NCI-H510A treated with DMSO at 0.1 percent for 48 hours (cell line): Measurements from ENCODE around the gene GALNT9.

Experiments used
- DNase-seq: peaks from one replicate; lab custom pipeline; 2025; lab: John Stamatoyannopoulos, UW

The GALNT9 gene

DNA sequence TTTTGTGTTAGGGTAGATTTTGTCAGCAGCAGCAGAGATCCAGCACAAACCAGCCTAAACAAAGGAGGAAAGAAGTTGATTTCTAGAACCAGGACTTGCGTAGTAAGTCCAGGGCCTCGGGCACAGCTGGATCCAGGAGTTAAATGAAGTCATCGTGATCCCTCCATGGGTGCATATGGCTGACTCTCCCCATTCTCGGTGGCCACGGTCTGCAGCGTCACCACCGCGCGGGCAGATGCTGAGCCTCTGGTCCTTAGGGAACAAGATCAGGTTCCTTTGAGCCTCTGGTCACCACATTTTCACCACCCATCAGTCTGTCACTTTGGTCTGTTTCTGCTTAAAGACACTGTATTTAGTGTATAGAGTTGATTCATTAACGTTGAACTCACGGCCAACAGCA is 14.8 kb upstream of the GALNT9 start:
- DNase-seq, result no peak

DNA sequence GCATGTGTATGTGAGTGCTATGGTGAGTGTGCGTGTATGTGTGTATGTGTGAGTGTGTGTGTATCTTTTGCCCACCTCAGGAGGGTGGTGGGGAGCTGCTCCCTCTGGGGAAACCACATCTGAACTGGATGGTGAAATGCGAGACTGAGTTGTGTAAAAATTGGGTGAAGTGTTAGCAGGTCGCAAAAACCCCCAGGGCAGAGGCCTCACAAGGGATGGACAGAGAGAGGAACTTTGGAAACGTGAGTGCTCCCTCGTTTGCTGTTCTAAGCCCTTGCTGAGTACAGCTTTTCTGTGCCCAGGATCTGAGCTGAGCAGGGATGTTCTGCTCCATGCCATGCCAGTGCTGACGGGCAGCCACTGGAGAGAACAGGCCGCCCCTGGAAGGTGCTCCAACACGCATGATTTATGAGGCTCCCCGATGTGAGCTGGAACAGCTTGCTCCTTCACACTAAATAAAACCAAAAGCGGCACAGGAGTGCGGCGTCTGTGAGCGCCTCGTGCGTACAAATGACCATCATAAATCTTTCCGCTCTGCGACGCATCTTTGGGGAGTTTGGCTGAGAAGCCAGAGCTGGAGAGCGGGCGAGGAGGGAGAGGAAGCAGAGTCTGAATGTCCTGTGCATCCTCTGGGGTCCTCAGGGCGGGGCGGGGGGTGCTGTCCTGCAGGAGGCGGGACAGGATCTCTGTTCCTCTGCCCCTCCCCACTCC is 14.1 kb upstream of the GALNT9 start:
- no peak for DNase-seq

- no peak for DNase-seq
These were observed 13.2 kb upstream of the GALNT9 start for GRCh38 chr12:132342251-132343227.

GRCh38 chr12:132341318-132342050 is 12.1 kb upstream of the GALNT9 start:
- DNase-seq, result no peak

GRCh38 chr12:132340266-132341035 is 11.1 kb upstream of the GALNT9 start:
- no peak for DNase-seq

- DNase-seq, result no peak
These were observed 10.5 kb upstream of the GALNT9 start for GRCh38 chr12:132339856-132340255.

- no peak for DNase-seq
These were observed 9.4 kb upstream of the GALNT9 start for GRCh38 chr12:132338781-132339180.

GRCh38 chr12:132338311-132338710 is 8.9 kb upstream of the GALNT9 start:
- no peak for DNase-seq

DNA sequence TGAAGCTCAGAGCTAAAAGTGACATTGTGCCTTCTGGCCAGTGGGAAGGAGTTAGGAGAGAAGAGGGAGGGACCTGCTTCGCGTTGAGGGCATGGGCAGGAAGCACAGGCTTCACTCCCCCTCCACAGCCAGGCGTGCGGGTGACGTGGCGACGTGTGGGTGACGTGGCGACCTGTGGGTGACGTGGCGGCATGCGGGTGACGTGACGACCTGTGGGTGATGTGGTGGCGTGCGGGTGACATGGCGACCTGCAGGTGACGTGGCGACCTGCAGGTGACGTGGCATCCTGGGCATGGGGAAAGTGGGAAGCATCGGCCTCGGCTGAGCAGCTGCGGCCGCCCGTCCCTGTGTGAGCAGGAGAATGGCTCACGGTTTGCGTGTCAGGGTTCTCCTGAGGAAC is 8.2 kb upstream of the GALNT9 start:
- no peak for DNase-seq

GRCh38 chr12:132336451-132337413 is 7.3 kb upstream of the GALNT9 start:
- no peak for DNase-seq

DNA sequence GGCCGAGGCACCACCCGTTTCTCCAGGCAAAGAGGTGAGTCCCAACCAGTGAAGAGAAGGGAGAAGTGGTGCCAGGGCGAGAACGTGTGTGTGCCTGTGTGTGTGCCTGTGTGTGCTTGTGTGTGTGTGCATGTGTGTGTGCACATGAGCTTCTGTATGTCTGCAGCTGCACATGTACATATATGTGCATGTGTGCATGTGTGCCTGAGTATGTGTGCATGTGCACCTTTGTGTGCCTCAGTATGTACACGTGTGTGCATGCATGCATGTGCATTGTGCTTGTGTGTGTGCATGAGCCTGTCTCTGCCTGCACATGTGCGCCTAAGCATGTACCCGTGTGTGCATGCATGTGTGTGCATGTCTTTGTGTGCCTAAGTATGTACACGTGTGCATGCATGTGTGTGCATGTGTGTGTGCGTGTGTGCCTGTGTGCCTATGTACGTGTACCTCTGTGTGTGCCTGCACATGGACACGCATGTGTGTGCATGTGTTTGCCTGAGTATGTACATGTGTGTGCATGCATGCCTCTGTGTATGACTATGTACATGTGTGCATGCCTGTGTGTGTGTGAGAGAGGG is 5.9 kb upstream of the GALNT9 start:
- DNase-seq, result no peak

DNA sequence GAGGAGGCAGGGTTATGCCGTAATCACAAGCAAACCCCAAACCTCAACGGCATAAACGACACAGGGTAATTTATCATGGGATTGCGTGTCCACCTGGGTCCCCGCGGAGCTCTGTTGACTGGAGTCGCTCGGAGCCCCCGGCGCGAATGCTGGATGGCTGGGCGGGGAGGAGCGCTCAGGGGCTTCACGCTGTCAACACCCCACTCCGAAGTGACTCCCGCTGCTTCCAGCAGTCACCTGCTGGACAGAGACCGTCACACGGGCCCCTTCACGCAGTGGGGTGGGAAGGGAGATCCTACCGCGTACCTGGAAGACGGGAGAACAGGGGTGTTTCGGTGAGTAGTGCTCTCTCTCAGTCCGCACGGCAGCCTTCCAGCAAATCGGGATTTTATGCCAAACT is 4.4 kb upstream of the GALNT9 start:
- DNase-seq, result no peak

- no peak for DNase-seq
These were observed 3.9 kb upstream of the GALNT9 start for GRCh38 chr12:132333273-132333672.

DNA sequence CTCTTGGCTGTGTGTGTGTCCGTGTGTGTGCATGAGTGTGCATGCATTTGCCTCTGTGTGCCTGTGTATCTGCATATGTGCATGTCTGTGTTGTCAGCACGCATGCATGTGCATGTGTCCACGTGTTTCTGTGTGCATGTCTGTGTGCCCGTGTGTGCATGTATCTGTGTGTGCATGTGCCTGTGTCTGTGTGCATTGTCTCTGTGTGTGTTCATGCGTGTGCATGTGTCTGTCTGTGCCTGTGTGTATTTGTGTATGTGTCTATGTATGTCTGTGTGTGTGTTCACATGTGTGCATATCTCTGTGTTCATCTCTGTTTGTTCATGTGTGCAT is 1.1 kb upstream of the GALNT9 start:
- DNase-seq, result no peak

DNA sequence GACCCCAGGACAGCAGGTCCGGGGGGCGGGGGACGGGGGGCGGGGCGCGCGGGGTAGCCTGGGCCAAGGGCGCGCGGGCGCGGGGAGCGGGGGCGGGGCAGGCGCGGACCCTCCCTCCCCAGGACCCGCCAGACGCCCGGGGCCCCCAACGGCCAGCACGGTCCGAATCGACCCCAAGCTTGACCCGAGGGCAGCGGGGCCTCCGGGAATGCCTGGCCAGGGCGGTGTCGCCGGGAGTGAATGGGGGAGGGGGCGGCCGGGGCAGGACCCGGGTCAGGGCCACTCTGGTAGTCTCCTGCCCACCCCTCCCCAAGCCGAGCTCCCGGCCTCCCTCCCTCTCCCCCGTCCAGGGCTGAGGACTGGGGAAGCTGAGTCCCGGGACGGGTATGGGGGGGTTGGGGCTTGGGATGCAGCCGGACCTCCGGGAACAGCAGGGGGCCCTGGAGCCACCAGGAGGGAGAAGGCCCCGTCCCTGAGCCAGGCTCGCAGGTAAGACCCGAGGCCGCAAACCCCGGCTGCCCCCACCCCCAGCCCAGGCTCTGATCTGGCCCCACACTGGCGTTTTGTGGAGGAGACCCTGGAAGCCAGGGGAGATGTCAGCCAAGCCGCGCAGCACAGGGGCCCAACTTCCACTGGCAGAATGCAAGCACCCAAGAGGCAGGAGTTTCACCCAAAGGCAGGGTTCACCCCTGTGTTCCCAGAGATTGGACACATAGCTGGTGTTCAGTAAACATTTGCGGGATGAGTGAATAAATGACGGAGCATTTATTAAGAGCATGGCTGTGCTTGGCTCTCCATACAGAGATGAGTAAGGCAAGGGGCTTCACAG is 545 bp upstream of the GALNT9 start:
- DNase-seq, result no peak

GRCh38 chr12:132328282-132329029 is 933 bp downstream of the GALNT9 start:
- no peak for DNase-seq

DNA sequence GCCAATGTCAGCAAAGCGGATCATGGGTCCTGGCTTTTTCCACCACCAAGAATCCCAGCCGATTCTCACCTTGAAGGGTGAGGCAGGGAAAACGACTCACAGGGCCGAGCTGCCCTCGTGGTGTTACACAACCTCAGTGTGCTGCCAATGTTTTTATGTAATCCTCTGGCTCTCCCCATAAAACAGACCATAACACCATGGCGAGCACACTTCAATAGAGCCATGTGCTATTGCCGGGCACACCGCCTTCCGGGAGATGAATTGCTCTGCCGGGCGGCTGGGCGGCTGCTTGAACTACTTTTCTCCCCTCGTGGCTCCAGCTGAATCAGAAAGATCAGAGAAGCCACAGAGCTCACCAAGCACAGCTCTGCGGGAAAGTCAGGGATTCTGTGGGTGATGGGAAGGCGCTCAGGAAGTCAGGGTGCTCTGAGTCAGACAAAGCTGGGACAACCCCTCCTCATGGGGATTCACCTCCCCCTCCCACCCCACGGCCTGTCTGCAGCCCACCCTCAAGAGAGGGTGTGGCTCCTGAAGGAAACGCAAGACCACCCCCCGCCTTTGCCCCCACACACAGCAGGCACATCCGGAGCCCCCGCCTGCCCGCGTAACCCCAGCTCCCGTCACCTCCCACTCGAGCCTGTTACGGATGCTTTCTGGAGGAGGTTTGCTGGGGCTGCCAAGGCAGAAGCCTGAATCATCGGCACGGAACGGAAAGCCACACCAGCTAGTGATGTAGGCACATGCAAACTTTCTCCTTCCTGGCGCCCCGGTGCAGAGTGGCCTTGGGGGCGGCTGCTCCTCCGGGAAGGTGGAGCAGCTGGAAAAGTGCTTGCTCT is 1.8 kb downstream of the GALNT9 start:
- DNase-seq, result no peak

DNA sequence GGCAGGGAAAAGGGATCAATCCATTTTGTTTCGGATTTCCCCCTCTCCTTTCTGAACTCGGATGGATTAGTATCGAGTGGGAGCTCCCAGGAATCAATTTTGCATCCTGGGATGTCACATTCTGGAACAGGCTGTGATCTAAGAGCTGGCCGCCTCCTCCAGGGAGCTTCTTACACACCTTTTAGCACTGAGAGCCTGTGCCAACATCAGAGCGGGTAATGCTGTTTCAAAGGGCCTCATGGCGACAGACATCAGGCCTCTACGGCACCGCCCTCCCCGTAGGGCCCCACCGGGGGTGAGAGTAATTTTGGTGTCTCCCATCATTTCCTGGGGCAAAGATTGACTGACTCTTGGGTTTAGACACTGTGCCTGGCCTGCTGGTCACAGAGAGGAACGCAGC is 2.7 kb downstream of the GALNT9 start:
- no peak for DNase-seq
